ENCODE data around the gene MINDY4. TPM values are rescaled to one million over a fixed set of nuclear protein-coding genes. Genes with fewer than 3 reads are reported as not detected.

Gene MINDY4
- total and polyA plus RNA-seq, 8 donors, result 2.9 to 4.9 (median 3.6) TPM

DNA sequence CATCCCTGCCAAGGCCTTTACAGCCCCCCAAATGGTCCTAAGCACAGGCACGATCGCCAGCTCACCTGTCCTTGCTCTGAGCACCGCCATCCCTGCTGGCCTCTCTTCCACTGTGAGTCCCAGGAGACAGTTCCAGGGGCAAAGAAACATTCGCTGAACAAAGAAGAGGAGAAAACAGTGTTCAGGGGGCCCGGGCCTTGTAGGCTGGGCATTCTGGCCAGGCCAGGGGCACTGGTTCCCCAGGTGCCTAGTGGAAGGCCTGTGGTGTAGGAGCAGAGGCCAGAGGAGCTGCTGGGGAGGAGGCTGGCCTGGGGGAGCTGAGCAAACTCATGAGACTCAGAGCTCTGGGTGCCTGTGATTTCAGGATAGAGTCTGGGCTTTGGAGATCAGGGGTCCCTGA, 163.0 kb downstream of the MINDY4 start:
- TF ChIP-seq, protein P1, sequence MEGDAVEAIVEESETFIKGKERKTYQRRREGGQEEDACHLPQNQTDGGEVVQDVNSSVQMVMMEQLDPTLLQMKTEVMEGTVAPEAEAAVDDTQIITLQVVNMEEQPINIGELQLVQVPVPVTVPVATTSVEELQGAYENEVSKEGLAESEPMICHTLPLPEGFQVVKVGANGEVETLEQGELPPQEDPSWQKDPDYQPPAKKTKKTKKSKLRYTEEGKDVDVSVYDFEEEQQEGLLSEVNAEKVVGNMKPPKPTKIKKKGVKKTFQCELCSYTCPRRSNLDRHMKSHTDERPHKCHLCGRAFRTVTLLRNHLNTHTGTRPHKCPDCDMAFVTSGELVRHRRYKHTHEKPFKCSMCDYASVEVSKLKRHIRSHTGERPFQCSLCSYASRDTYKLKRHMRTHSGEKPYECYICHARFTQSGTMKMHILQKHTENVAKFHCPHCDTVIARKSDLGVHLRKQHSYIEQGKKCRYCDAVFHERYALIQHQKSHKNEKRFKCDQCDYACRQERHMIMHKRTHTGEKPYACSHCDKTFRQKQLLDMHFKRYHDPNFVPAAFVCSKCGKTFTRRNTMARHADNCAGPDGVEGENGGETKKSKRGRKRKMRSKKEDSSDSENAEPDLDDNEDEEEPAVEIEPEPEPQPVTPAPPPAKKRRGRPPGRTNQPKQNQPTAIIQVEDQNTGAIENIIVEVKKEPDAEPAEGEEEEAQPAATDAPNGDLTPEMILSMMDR (IDR thresholded peaks at IDR 0.05), result no peak
- no peaks in the 10 kb centered on the region for H3K4me1 ChIP-seq
- H3K27ac ChIP-seq, result peak overlapping the region; percentile 31 to 84 (median 77)
- no peak for ATAC-seq
- H3K36me3 ChIP-seq, result no peaks in the 10 kb centered on the region
- intact Hi-C loops (cut with DNase I), result no loop called here
- peak in 2 of 6 donors; percentile 8 to 35 for DNase-seq
- no peaks in the 10 kb centered on the region for H3K9me3 ChIP-seq
- WGBS, 2 donors, result 61 to 65% methylated on average over 5 of the region's 5 CpGs
- no peaks in the 10 kb centered on the region for H3K27me3 ChIP-seq
- FAIRE-seq, result no peak
- H3K4me3 ChIP-seq, result no peak overlapping the region

DNA sequence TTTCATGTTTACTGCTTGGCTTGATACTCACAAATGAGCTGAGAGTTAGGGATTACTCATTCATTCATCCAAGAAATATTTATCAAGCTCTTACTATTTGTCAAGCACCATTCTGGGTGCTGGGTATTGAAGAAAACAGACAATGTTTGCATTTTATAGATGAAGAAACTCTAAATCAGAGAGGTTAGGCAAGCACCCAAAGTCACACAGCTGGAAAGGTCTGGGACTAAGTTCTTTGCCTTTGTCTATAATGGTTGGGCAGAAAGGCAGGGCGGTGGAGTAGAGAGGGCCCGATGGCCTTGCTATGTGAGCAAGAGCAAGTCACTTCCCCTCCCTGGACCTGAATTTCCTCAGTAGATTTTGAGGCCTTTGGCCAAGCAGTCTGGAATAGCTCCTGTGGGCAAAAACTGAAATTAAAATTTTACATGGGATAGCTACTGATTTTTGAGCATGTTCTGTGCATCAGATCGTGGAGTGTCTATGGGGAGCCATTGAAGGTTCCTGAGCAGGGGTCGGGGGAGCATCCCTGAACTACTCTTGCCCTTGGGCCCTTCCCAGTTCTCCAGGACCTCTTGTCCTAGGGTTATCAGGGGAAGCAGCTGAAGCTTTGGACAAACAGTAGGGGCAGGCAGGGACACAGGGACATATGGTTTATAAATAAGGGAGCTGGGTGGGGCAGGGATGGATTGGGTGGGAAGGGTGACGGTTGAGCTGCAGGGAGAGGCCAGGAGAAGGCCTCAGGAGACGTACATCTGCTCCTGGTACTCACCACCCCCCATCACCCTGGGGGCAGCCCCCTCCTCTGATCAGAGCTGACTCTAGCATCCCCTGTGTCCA, 163.7 kb downstream of the MINDY4 start:
- Histone ChIP-seq H3K36me3 (no peaks in the 10 kb centered on the region), H3K4me1 (no peaks in the 10 kb centered on the region), H3K9me3 (no peaks in the 10 kb centered on the region), H3K27ac (peak overlapping the region in 3 of 4 donors; percentile 76 to 84 (median 78)), H3K4me3 (no peak overlapping the region), H3K27me3 (no peaks in the 10 kb centered on the region)
- intact Hi-C loops (cut with DNase I), result no loop called here
- peak in 1 of 6 donors; percentile 68 for DNase-seq
- 83 to 86% methylated on average over 6 of the region's 6 CpGs for WGBS, 2 donors
- TF ChIP-seq, protein P1 (IDR thresholded peaks at IDR 0.05), result no peak
- FAIRE-seq, result no peak
- ATAC-seq, result no peak

- Histone ChIP-seq H3K27me3 (no peaks in the 10 kb centered on the region), H3K9me3 (no peaks in the 10 kb centered on the region), H3K4me3 (no peak overlapping the region), H3K36me3 (no peaks in the 10 kb centered on the region), H3K27ac (no peak overlapping the region), H3K4me1 (no peaks in the 10 kb centered on the region)
- WGBS, 2 donors, result 61 to 73% methylated on average over 3 of the region's 3 CpGs
- TF ChIP-seq, protein P1 (IDR thresholded peaks at IDR 0.05), result no peak
- ATAC-seq (no peak), FAIRE-seq (no peak), DNase-seq (peak in 1 of 6 donors; percentile 8)
- intact Hi-C loops (cut with DNase I), result no loop called here
Observed at GRCh38 chr7:30935569-30935877, 164.3 kb downstream of the MINDY4 start.

- H3K27me3 ChIP-seq, result no peaks in the 10 kb centered on the region
- intact Hi-C loops (cut with DNase I), result no loop called here
- H3K4me1 ChIP-seq, result no peaks in the 10 kb centered on the region
- H3K27ac ChIP-seq, result peak overlapping the region; percentile 31 to 69 (median 56)
- H3K9me3 ChIP-seq, result no peaks in the 10 kb centered on the region
- TF ChIP-seq, protein P1 (IDR thresholded peaks at IDR 0.05), result no peak
- H3K4me3 ChIP-seq, result no peak overlapping the region
- ATAC-seq (no peak), FAIRE-seq (no peak), DNase-seq (no peak)
- no peaks in the 10 kb centered on the region for H3K36me3 ChIP-seq
Observed at GRCh38 chr7:30936650-30937245, 165.5 kb downstream of the MINDY4 start.

GRCh38 chr7:30937416-30937815, 166.2 kb downstream of the MINDY4 start:
- Histone ChIP-seq H3K9me3 (no peaks in the 10 kb centered on the region), H3K36me3 (no peaks in the 10 kb centered on the region), H3K4me1 (no peaks in the 10 kb centered on the region), H3K27me3 (no peaks in the 10 kb centered on the region), H3K27ac (peak overlapping the region; percentile 31 to 69 (median 56)), H3K4me3 (no peak overlapping the region)
- ATAC-seq (peak in 3 of 4 donors; percentile 45 to 48 (median 46)), FAIRE-seq (no peak), DNase-seq (peak in 3 of 6 donors; percentile 24 to 37 (median 27))
- TF ChIP-seq, protein P1 (IDR thresholded peaks at IDR 0.05), result no peak
- 25% methylated on average over 3 of the region's 3 CpGs for WGBS, 2 donors
- intact Hi-C loops (cut with DNase I), result no loop called here
